GM12878 (cell line): ENCODE results near the gene CNTLN. TPM values are rescaled to one million over a fixed set of nuclear protein-coding genes. Genes with fewer than 3 reads are reported as not detected.

Source experiments
- ATAC-seq: fragments of 200-7000 bp; cut with Tn5 transposase; 3 replicates; pipeline ENCODE4 v1.9.1; 2020; ENCODE audit warnings: mild to moderate bottlenecking, moderate library complexity
- BruUV-seq: library from RNA; stranded (reverse); fragments of 400-500 nt; replicated peaks from 2 replicates; lab custom pipeline; 2021; lab: Mats Ljungman, UMichigan
- CTCF ChIA-PET: fragments of 300-600 bp; sonication (Branson Sonifier 250); formaldehyde crosslinking; extraction: SDS; loops from one replicate; lab custom pipeline; 2021; ENCODE audit warnings: inconsistent platforms; lab: Yijun Ruan, JAX
- POLR2A ChIA-PET: fragments of 350-600 bp; formaldehyde crosslinking; extraction: SDS; loops from one replicate; lab custom pipeline; 2021; ENCODE audit warnings: inconsistent platforms; lab: Charles Lee
- RAD21 ChIA-PET: fragments of 300-600 bp; sonication (Branson Sonifier 250); formaldehyde crosslinking; loops from one replicate; lab custom pipeline; 2023; ENCODE audit warnings: antibody characterized with exemption; ENCODE audit not compliant: unreplicated experiment; lab: Charles Lee
- SMC1A ChIA-PET: fragments of 300-600 bp; sonication (Branson Sonifier 250); formaldehyde crosslinking; loops from one replicate; lab custom pipeline; 2023; ENCODE audit not compliant: unreplicated experiment, uncharacterized antibody; lab: Charles Lee
- DNase-seq: peaks from one replicate; pipeline ENCODE4 v3.0.0-alpha.2; 2011; ENCODE audit warnings: low read depth, low spot score
- FAIRE-seq: peaks from 3 replicates; lab custom pipeline; 2011; peaks lifted over from hg19 to GRCh38; lab: Jason Lieb, UNC
- H2AFZ ChIP-seq: 2 replicates; pipeline ENCODE4 v1.6.0; 2011; ENCODE audit warnings: low read depth, low read length, control low read depth; ENCODE audit not compliant: control insufficient read depth
- H3K27ac ChIP-seq: 2 replicates; pipeline ENCODE4 v1.5.1; 2011; ENCODE audit warnings: control low read depth; ENCODE audit not compliant: control insufficient read depth, insufficient read depth
- H3K27me3 ChIP-seq, 2 experiments: replicated peaks in 1 of 2; 2 replicates each; pipeline versions ENCODE4 v1.6.0 to v1.6.1; 2011; ENCODE audit warnings: low read length in 1 of 2; ENCODE audit not compliant: control insufficient read depth in 2 of 2, insufficient read depth in 2 of 2
- H3K36me3 ChIP-seq, 2 experiments: 2 replicates each; pipeline ENCODE4 v1.5.1; 2011; ENCODE audit warnings: low read length in 1 of 2; ENCODE audit not compliant: control insufficient read depth in 2 of 2, insufficient read depth in 2 of 2
- H3K4me1 ChIP-seq: 2 replicates; pipeline ENCODE4 v1.6.1; 2011; ENCODE audit warnings: mild to moderate bottlenecking, low read length, moderate library complexity, mixed read lengths; ENCODE audit not compliant: control insufficient read depth, insufficient read depth
- H3K4me2 ChIP-seq: 2 replicates; pipeline ENCODE4 v1.6.0; 2011; ENCODE audit warnings: control low read depth; ENCODE audit not compliant: control insufficient read depth, insufficient read depth
- H3K4me3 ChIP-seq: fragments of 200-600 bp; sonication (generic); 2 replicates; pipeline ENCODE4 v1.5.1; 2016
- H3K79me2 ChIP-seq: 2 replicates; pipeline ENCODE4 v1.6.0; 2011; ENCODE audit warnings: low read length; ENCODE audit not compliant: control insufficient read depth, insufficient read depth
- H3K9ac ChIP-seq: 2 replicates; pipeline ENCODE4 v1.8.0; 2011; ENCODE audit warnings: low read length, control low read depth, mixed read lengths; ENCODE audit not compliant: control insufficient read depth, insufficient read depth
- H3K9me3 ChIP-seq: replicated peaks from 3 replicates; pipeline ENCODE4 v1.5.1; 2011; ENCODE audit warnings: mild to moderate bottlenecking, low read length; ENCODE audit not compliant: control insufficient read depth, insufficient read depth
- H4K20me1 ChIP-seq: 2 replicates; pipeline ENCODE4 v1.6.0; 2011; ENCODE audit not compliant: control insufficient read depth, insufficient read depth
- DPF2 ChIP-seq: fragments of 450-650 bp; IDR thresholded peaks from 2 replicates; pipeline ENCODE4 v1.6.1; 2017; ENCODE audit warnings: mild to moderate bottlenecking
- JUNB ChIP-seq: IDR thresholded peaks from 2 replicates; pipeline ENCODE4 v1.6.1; 2016; ENCODE audit warnings: antibody characterized with exemption, mild to moderate bottlenecking
- KAT2A ChIP-seq: conservative IDR thresholded peaks from 2 replicates; pipeline ENCODE4 v1.6.1; 2011; ENCODE audit warnings: low read depth, low read length; ENCODE audit not compliant: control insufficient read depth
- NR2F1 ChIP-seq: fragments of 450-650 bp; conservative IDR thresholded peaks from 2 replicates; pipeline ENCODE4 v1.6.1; 2017; ENCODE audit warnings: mild to moderate bottlenecking
- RAD21 ChIP-seq: IDR thresholded peaks from 2 replicates; pipeline ENCODE4 v1.6.1; 2011; ENCODE audit warnings: mild to moderate bottlenecking, low read depth, low read length, moderate library complexity; ENCODE audit not compliant: insufficient read depth
- RBBP5 ChIP-seq: fragments of 200-600 bp; sonication (generic); conservative IDR thresholded peaks from 2 replicates; pipeline ENCODE4 v1.6.1; 2016
- SUPT20H ChIP-seq: IDR thresholded peaks from 2 replicates; pipeline ENCODE4 v1.6.1; 2011; ENCODE audit warnings: low read depth, mild to moderate bottlenecking, low read length, moderate library complexity, borderline replicate concordance; ENCODE audit not compliant: control insufficient read depth
- ZZZ3 ChIP-seq: IDR thresholded peaks from 2 replicates; pipeline ENCODE4 v1.6.1; 2011; ENCODE audit warnings: low read depth; ENCODE audit not compliant: control insufficient read depth, insufficient read length
- WGBS: methylation state at CpG from one replicate; pipeline ENCODE4 v1.1.6; 2016; ENCODE audit warnings: low lambda C conversion rate; ENCODE audit not compliant: insufficient replicate concordance, insufficient coverage; ENCODE audit errors: missing lambda C conversion rate; 5-methylcytosine and 5-hydroxymethylcytosine counted together
- in situ Hi-C: fragments of 300-500 bp; cut with MboI; formaldehyde crosslinking; loops from 9 replicates; pipeline ENCODE4 v1.14.3; 2018; ENCODE audit warnings: mixed read lengths
- intact Hi-C: fragments of 100-400 bp; cut with micrococcal nuclease; formaldehyde crosslinking; loops from one replicate; pipeline ENCODE4 v1.14.2; 2022; ENCODE audit not compliant: unreplicated experiment
- polyA plus RNA-seq, 11 experiments: library from polyadenylated mRNA; depleted of rRNA in 4 of 11; unstranded in 6 of 11; stranded (reverse) in 5 of 11; fragments of >200 nt; fragmentation: Nextera tagmentation in 4 of 11; fragmentation: Illumina TruSeq in 1 of 11; extraction: Ambion mirVana in 4 of 11; extraction: Trizol in 1 of 11; gene quantifications; 1 replicate in 1 of 11; 2 replicates in 10 of 11; pipeline versions ENCODE4 v1.2.1 to v1.2.3, GENCODE V29; 2011 to 2016; ENCODE audit warnings: inconsistent platforms in 2 of 11, missing spikeins in 2 of 11, low read depth in 1 of 11
- total RNA-seq, 4 experiments: library from RNA; depleted of rRNA in 3 of 4; stranded (reverse); fragments of >200 nt in 3 of 4; fragmentation: Illumina TruSeq in 1 of 4; extraction: Trizol in 1 of 4; gene quantifications; 2 replicates each; pipeline versions ENCODE4 v1.2.1 to v1.2.3, GENCODE V29; 2013 to 2021
- TF ChIP-seq, protein P1 (sequence below): IDR thresholded peaks from 2 replicates; pipeline ENCODE4 v1.6.1; 2011; ENCODE audit warnings: mild to moderate bottlenecking, low read depth, low read length, moderate library complexity; ENCODE audit not compliant: insufficient replicate concordance

Gene CNTLN
- total and polyA plus RNA-seq, 10 of the 15 experiments (the other 5 are each of a cell fraction or from before 2014, with no cell fraction given): 0.01 to 7.0 (median 0.03) TPM; not detected in 4

DNA sequence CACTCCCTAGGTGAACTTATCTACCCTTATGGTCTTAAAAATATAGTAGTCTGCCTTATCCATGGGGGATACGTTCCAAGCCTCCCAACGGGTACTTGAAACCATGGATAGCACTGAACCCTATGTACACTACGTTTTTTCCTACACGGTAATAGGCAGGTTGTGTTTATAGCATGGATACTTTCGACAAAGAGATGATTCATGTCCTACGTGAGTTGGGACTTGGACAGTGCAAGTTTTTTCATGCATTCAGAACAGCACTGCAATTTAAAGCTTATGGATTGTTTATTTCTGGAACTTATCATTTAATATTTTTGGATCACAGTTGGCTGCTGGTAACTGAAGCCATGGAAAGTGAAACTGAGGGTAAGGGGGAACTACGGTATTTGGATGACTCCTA lies 88.1 kb downstream of the CNTLN start:
- BruUV-seq: no TSS peak
- H3K4me3 ChIP-seq: no peak overlapping the region
- H3K36me3 ChIP-seq: no peaks in the 10 kb centered on the region
- SMC1A ChIA-PET: no interaction called here
- DNase-seq (no peak), FAIRE-seq (no peak), ATAC-seq (no peak)
- in situ Hi-C loops (no loop called here), intact Hi-C loops (no loop called here)
- H3K27ac ChIP-seq: no peak overlapping the region
- no peak overlapping the region for H2AFZ ChIP-seq
- H3K4me2 ChIP-seq: no peak overlapping the region
- H3K4me1 ChIP-seq: no peaks in the 10 kb centered on the region
- no peaks in the 10 kb centered on the region for H3K79me2 ChIP-seq
- TF ChIP-seq JUNB: no peak
- no peak for TF ChIP-seq RAD21
- no peak for TF ChIP-seq KAT2A
- no peak for TF ChIP-seq NR2F1
- no peak for TF ChIP-seq SUPT20H
- no peak for TF ChIP-seq ZZZ3
- no peak for TF ChIP-seq DPF2
- TF ChIP-seq RBBP5: no peak
- TF ChIP-seq, protein P1, sequence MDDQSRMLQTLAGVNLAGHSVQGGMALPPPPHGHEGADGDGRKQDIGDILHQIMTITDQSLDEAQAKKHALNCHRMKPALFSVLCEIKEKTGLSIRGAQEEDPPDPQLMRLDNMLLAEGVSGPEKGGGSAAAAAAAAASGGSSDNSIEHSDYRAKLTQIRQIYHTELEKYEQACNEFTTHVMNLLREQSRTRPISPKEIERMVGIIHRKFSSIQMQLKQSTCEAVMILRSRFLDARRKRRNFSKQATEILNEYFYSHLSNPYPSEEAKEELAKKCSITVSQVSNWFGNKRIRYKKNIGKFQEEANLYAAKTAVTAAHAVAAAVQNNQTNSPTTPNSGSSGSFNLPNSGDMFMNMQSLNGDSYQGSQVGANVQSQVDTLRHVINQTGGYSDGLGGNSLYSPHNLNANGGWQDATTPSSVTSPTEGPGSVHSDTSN: no peak
- CTCF ChIA-PET: no interaction called here
- H3K9me3 ChIP-seq: no peaks in the 10 kb centered on the region
- H3K9ac ChIP-seq: no peak overlapping the region
- POLR2A ChIA-PET: no interaction called here
- 13% methylated on average over 7 of the region's 7 CpGs for WGBS
- RAD21 ChIA-PET: no interaction called here
- no peaks in the 10 kb centered on the region for H4K20me1 ChIP-seq
- H3K27me3 ChIP-seq: no peaks in the 10 kb centered on the region
